Measurements from ENCODE around the gene PHAF1.

The PHAF1 gene

GRCh38 chr16:67163164-67163998, 53.6 kb downstream of the PHAF1 start:
- DNase-seq (ENCODE audit: low read depth in 3 of 3), result no peak

DNA sequence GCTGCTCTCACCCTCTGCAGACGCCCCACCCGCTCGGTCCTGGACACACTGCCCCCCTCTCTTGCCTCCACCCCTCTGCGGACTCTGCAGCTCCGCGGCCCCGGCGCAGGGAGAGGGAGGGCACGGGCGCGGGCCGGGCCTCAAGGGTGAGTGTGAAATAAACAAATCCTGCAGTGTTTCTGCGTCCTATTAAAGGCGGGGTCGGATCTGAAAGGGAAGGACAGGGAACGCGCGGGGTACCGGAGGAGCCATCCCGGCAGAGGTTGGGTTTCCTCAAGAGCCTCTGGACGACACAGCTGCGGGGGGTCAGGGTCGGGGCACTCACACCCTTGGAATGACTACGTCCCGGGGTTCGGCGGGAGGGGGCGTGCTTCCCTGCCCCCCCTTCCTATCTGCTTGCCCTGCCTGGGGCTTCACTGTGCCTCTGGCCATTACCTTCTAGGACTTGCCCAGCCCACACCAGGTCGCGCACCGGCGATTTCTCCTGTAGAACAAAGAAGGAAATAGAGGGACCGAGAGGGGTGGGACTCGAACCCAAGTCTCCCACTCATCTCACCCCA, 54.3 kb downstream of the PHAF1 start:
- no peak for DNase-seq (ENCODE audit: low read depth in 3 of 3)

DNA sequence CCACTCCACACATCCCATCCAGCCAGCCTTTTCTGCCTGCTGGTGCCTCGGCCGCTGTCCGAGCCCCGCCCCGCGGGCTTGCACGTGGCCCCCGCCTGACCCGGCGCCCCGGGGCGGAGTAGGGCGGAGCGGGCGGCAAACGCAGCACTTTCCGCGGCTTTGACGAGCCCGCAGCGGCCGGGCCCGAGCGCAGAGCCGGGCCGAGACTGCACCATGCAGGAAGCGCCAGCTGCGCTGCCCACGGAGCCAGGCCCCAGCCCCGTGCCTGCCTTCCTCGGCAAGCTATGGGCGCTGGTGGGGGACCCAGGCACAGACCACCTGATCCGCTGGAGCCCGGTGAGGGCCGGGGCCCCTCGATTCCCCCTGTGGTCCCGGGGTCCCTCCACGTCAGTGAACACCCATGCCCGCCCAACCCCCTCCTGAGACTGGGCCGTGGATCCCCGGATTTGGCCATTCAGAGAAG, 54.9 kb downstream of the PHAF1 start, which contains the start of gene HSF4:
Gene HSF4, plus strand, starts transcription at position 147 of the 463 bp plus-strand sequence. Its CDS starts 67 bp downstream, at position 214.
- no peak for DNase-seq (ENCODE audit: low read depth in 3 of 3)

DNA sequence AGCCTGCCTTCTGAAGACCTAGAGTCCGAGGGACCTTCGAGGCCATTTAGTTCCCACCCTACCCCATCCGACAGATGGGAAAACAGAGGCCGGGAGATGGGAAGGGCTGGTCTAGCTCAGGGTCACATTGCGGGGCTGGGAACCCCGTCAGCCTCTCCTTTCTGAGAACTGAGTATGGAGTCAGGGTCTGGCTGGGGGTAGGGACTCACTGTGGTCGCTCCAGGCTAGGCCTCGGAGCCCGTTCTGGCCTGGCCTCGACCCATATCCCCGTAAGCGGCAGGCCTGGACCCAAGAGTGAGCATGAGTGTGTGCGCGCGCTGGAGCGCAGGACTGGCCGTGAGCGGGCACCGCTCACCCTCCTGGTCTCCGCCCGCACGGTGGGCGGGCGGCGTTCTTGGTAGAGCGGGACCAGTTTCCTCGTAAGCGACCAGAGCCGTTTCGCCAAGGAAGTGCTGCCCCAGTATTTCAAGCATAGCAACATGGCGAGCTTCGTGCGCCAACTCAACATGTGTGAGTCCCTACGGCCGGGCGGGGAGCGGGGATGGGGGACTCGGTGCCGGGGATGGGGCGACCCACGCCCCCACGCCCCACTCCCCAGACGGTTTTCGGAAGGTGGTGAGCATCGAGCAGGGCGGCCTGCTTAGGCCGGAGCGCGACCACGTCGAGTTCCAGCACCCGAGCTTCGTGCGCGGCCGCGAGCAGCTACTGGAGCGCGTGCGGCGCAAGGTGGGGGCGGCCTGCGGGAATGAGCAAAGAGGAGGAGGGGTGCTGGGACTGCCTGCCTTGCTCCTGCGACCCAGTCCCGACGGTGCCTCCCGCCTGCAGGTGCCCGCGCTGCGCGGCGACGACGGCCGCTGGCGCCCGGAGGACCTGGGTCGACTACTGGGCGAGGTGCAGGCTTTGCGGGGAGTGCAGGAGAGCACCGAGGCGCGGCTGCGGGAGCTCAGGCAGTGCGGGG, 55.7 kb downstream of the PHAF1 start:
- no peak for DNase-seq (ENCODE audit: low read depth in 3 of 3)

DNA sequence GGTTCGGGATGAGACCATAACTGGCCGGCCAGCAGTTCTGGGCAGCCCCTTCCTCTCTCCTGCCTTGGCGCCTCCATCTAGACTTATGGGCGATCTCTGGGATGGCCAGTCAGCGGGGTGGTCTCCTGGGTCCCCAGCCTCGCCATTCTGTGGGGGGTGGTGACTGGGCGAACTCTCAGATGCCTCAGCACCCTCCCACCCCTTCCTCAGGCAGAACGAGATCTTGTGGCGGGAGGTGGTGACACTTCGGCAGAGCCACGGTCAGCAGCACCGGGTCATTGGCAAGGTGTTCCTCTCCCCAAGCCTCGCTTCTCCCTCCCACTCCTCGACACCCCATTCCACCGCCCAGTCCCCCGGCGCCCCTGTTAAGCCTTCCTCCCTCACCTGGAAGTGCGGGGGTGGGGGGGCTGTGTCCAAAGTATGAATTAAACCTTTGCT, 56.4 kb downstream of the PHAF1 start:
- DNase-seq (ENCODE audit: low read depth in 3 of 3), result no peak

- DNase-seq (ENCODE audit: low read depth in 3 of 3), result no peak
Observed at GRCh38 chr16:67166598-67167168, 56.9 kb downstream of the PHAF1 start.

DNA sequence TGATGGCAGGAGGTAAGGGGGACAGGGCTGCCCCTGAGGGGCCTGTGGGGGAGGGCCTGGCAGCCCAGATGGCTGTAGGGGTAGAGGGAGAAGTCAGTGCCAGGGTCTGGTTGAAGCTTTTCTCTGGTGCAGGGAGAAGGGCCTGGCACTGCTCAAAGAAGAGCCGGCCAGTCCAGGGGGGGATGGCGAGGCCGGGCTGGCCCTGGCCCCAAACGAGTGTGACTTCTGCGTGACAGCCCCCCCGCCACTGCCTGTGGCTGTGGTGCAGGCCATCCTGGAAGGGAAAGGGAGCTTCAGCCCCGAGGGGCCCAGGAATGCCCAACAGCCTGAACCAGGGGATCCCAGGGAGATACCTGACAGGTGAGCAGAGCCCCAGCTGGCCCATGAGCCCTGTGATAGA, 57.8 kb downstream of the PHAF1 start:
- DNase-seq (ENCODE audit: low read depth in 3 of 3), result no peak

DNA sequence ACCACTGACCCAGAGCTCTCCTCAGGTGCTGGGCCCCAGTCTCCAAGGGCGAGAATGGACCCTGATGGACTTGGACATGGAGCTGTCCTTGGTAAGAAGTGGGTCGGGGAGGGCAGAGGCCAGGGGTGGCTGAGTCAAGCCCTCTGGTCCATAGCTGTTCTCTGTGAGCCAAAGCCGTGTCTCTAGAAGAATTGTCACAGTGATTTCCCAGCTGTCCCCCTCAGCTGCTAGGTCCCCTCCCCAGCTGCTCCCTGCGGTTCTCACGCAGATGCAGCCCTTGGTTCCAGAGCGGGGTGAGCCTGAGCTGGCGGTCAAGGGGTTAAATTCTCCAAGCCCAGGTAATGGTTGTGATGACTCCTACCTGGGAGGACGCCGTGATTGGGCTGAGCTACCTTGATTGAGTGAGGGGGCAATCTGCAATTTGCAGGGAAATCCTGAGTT, 59.3 kb downstream of the PHAF1 start:
- DNase-seq (ENCODE audit: low read depth in 3 of 3), result no peak

DNA sequence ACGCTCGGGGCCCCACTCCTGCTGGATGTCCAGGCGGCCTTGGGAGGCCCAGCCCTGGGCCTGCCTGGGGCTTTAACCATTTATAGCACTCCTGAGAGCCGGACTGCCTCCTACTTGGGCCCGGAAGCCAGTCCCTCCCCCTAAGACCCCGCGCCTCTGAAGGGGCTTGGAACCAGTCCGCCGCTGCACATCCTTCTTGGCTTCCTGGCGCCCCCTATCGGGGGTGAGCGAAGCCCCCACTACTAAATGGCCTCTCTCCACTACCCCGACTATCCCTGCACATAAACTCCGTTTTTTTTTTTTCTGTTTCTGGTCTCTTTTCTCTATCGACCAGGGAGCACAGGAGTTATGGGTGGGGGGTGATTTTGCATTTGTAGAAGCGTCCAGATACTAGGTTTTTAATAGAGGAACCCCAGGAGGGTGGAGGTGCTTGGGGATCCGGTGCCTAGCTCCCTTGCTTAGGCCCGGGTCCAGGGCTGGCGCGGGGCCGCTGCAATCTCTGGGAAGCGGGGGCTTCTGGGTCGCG, 60.0 kb downstream of the PHAF1 start:
- DNase-seq (ENCODE audit: low read depth in 3 of 3), result no peak

- peak in 1 of 3 donors; percentile 59 for DNase-seq (ENCODE audit: low read depth in 3 of 3)
Observed at GRCh38 chr16:67170168-67170948, 60.6 kb downstream of the PHAF1 start, which contains the start of gene NOL3. Gene NOL3 (plus strand): TSS chr16:67170538.

DNA sequence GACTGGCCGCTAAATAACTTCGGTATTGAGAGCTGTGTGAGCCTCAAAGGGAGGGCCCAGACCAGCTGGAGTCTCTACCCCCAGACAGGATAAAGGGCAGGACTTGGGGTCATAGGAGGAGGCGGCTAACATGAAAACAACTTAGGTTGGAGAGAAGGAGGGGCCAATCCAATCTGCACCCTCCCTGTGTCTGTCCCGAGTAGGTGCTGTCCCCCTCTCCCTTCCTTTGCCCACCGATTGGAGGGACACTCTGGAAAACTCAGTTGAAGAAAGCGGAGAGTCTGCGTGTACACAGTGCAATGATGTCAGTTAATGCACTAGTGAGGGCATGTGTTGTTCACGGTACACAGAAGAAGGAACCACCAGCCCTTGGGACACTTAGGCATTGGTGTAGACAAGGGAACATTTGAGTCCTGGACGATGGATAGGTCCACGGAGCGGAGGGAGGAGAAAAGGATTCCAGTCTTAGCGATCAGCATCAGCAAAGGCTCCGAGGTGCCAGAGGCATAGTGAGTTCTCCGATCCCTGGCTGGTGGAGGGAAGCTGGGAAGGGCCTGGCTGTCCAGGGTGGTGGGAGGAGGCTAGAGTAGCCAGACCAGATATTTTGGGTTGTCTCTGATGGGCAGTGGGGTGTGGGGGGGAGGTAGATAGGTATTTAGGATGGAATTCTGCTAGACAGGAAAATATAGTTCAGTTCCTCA, 61.4 kb downstream of the PHAF1 start:
- no peak for DNase-seq (ENCODE audit: low read depth in 3 of 3)

DNA sequence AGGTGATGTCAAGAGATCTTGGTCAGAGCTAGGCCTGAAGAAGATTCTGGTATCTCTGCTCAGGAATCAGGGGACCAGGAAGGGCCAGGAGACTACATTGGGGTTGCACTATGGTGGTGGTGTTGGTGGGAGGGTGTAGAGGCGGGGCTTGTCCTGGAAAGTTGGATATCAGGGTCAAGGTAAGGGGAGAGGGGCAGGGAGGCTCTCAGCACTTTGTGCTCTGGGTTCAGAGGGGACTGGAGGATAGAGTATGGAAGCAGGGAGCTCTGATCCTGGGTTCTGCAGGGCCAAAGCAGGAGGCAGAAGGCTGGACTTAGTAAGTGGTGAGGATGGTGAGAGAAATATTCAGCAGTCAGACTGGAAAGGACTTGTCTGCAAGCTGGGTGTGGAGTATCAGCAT, 63.6 kb downstream of the PHAF1 start:
- no peak for DNase-seq (ENCODE audit: low read depth in 3 of 3)

DNA sequence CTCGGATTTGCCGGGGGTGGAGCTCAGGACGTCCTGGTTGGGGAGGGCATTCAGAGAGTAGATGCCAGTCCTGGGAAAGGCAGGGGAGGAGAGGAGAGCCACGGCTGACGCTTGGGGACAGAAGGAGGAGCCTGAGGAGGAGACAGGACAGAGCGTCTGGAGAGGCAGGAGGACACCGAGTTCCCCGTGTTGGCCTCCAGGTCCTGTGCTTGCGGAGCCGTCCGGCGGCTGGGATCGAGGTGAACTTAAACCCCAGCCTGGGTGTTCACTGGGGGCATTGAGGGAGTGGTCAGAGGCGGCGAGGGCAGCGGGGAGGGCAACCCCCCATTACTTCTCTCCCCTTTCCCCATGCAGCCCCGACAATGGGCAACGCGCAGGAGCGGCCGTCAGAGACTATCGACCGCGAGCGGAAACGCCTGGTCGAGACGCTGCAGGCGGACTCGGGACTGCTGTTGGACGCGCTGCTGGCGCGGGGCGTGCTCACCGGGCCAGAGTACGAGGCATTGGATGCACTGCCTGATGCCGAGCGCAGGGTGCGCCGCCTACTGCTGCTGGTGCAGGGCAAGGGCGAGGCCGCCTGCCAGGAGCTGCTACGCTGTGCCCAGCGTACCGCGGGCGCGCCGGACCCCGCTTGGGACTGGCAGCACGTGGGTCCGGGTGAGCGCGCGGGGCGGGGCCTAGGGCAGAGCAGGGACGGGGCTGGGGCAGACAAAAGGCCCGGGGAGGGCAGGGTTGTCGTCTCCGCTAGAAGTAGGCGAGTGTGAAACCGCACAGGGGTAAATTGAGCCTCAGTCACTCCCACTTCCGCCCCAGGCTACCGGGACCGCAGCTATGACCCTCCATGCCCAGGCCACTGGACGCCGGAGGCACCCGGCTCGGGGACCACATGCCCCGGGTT, 64.3 kb downstream of the PHAF1 start:
- peak in 1 of 3 donors; percentile 53 for DNase-seq (ENCODE audit: low read depth in 3 of 3)

DNA sequence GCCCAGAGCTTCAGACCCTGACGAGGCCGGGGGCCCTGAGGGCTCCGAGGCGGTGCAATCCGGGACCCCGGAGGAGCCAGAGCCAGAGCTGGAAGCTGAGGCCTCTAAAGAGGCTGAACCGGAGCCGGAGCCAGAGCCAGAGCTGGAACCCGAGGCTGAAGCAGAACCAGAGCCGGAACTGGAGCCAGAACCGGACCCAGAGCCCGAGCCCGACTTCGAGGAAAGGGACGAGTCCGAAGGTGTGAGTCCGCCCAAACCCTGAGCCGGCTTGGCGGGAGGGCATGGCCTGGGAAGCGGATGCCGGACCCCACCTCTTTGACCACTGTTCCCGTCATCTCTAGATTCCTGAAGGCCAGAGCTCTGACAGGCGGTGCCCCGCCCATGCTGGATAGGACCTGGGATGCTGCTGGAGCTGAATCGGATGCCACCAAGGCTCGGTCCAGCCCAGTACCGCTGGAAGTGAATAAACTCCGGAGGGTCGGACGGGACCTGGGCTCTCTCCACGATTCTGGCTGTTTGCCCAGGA, 65.0 kb downstream of the PHAF1 start:
- no peak for DNase-seq (ENCODE audit: low read depth in 3 of 3)

- DNase-seq (ENCODE audit: low read depth in 3 of 3), result no peak
Observed at GRCh38 chr16:67176662-67177061, 66.9 kb downstream of the PHAF1 start.

- DNase-seq (ENCODE audit: low read depth in 3 of 3), result no peak
Observed at GRCh38 chr16:67177743-67178699, 68.3 kb downstream of the PHAF1 start.

DNA sequence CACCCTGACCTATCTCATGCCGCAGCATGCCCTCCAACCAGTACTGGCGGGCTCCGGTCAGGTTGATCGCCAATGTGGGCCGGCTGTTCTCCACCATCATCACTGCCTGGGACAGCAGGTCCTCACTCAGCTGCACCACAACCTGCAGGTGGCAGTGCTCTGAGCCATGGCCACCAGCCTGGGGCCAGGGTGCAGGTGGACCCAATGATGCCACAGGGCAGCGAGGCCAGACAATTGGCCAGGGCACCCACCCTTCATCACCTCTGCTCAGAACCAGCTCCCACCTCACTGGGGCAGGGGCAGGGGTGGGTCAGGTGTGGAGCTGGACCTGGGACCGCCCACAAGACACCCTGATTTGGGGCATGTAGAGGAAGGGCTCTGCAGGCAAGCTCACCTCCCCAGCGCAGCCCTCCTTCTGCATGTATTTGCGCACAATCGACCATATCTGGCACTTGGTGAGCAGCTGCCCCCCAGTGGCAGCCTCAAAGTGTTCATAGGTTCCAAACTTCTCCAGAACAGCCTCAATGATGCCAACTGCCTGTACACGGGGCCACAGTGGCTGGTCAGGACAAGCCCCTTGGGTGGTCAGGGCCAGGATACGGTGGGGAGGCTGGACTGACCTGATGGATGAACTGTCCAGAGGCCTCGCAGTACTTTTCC, 69.8 kb downstream of the PHAF1 start:
- no peak for DNase-seq (ENCODE audit: low read depth in 3 of 3)
